GM12878 (cell line): ENCODE results near the gene PCSK1. TPM values are rescaled to one million over a fixed set of nuclear protein-coding genes. Genes with fewer than 3 reads are reported as not detected.

Experiments
- ATF3 ChIP-seq: IDR thresholded peaks from 2 replicates; pipeline ENCODE4 v1.6.1; 2011; ENCODE audit warnings: low read depth, mild to moderate bottlenecking, low read length, moderate library complexity, borderline replicate concordance; ENCODE audit errors: extremely low read depth
- KDM1A ChIP-seq: fragments of 200-600 bp; sonication (generic); IDR thresholded peaks from 2 replicates; pipeline ENCODE4 v1.6.1; 2016; ENCODE audit warnings: borderline replicate concordance
- MAX ChIP-seq: IDR thresholded peaks from 2 replicates; pipeline ENCODE4 v1.6.1; 2012; ENCODE audit warnings: low read depth, low read length, improper control_type of control experiment
- MEF2A ChIP-seq: IDR thresholded peaks from 2 replicates; pipeline ENCODE4 v1.6.1; 2011; ENCODE audit warnings: low read depth, mild to moderate bottlenecking, low read length, moderate library complexity; ENCODE audit not compliant: insufficient read depth
- NRF1 ChIP-seq: conservative IDR thresholded peaks from 2 replicates; pipeline ENCODE4 v1.6.1; 2011; ENCODE audit warnings: mild to moderate bottlenecking, low read depth, low read length, improper control_type of control experiment
- REST ChIP-seq: IDR thresholded peaks from 2 replicates; pipeline ENCODE4 v1.6.1; 2012; ENCODE audit warnings: mild to moderate bottlenecking, low read depth, low read length
- SIN3A ChIP-seq: IDR thresholded peaks from 2 replicates; pipeline ENCODE4 v1.6.1; 2012; ENCODE audit warnings: low read depth, low read length, improper control_type of control experiment
- SREBF2 ChIP-seq: IDR thresholded peaks from 2 replicates; pipeline ENCODE4 v1.6.1; 2012; ENCODE audit warnings: mild to moderate bottlenecking, low read length
- YY1 ChIP-seq: IDR thresholded peaks from 2 replicates; pipeline ENCODE4 v1.6.1; 2011; ENCODE audit warnings: low read depth, mild to moderate bottlenecking, low read length
- ZNF384 ChIP-seq: IDR thresholded peaks from 2 replicates; pipeline ENCODE4 v1.6.1; 2012; ENCODE audit warnings: low read depth, mild to moderate bottlenecking, low read length, improper control_type of control experiment, borderline replicate concordance
- polyA plus RNA-seq, 11 experiments: library from polyadenylated mRNA; depleted of rRNA in 4 of 11; unstranded in 6 of 11; stranded (reverse) in 5 of 11; fragments of >200 nt; fragmentation: Nextera tagmentation in 4 of 11; fragmentation: Illumina TruSeq in 1 of 11; extraction: Ambion mirVana in 4 of 11; extraction: Trizol in 1 of 11; gene quantifications; 1 replicate in 1 of 11; 2 replicates in 10 of 11; pipeline versions ENCODE4 v1.2.1 to v1.2.3, GENCODE V29; 2011 to 2016; ENCODE audit warnings: inconsistent platforms in 2 of 11, missing spikeins in 2 of 11, low read depth in 1 of 11
- total RNA-seq, 4 experiments: library from RNA; depleted of rRNA in 3 of 4; stranded (reverse); fragments of >200 nt in 3 of 4; fragmentation: Illumina TruSeq in 1 of 4; extraction: Trizol in 1 of 4; gene quantifications; 2 replicates each; pipeline versions ENCODE4 v1.2.1 to v1.2.3, GENCODE V29; 2013 to 2021

PCSK1 gene
- total and polyA plus RNA-seq, 10 of the 15 experiments (the other 5 are each of a cell fraction or from before 2014, with no cell fraction given) = 0.03 to 0.24 (median 0.07) TPM; not detected in 4

GRCh38 chr5:96458176-96458575, 25.1 kb upstream of the PCSK1 start (continued):
- TF ChIP-seq ZNF384 (no peak), NRF1 (no peak), REST (no peak), KDM1A (no peak), YY1 (no peak), MAX (no peak), ATF3 (no peak), MEF2A (no peak), SREBF2 (no peak), SIN3A (no peak)
